Osteocyte (in vitro differentiated cells): ENCODE measurements around the gene ADAM17. TPM values are rescaled to one million over a fixed set of nuclear protein-coding genes. Genes with fewer than 3 reads are reported as not detected.
"Not testable (repeated sequence)": the region's sequence is repeated elsewhere in the genome, so short reads cannot be mapped to it uniquely, and the experiment has no call there.

ENCODE experiments used
- DNase-seq: peaks from one replicate; pipeline ENCODE4 v3.0.0; 2021; ENCODE audit warnings: mixed read lengths; ENCODE audit not compliant: unreplicated experiment; ENCODE audit errors: extremely low spot score
- H3K27ac Mint-ChIP-seq: one replicate; pipeline ENCODE4 v1.8.0; 2021; ENCODE audit warnings: mild to moderate bottlenecking, mixed read lengths; ENCODE audit not compliant: unreplicated experiment
- H3K27me3 Mint-ChIP-seq: one replicate; pipeline ENCODE4 v1.8.0; 2021; ENCODE audit warnings: mixed read lengths; ENCODE audit not compliant: unreplicated experiment
- H3K36me3 Mint-ChIP-seq: one replicate; pipeline ENCODE4 v1.8.0; 2021; ENCODE audit warnings: mixed read lengths; ENCODE audit not compliant: unreplicated experiment
- H3K4me1 Mint-ChIP-seq: one replicate; pipeline ENCODE4 v1.8.0; 2021; ENCODE audit warnings: mixed read lengths; ENCODE audit not compliant: unreplicated experiment
- H3K4me3 Mint-ChIP-seq: one replicate; pipeline ENCODE4 v1.8.0; 2021; ENCODE audit warnings: mild to moderate bottlenecking, moderate library complexity, mixed read lengths; ENCODE audit not compliant: unreplicated experiment
- H3K9me3 Mint-ChIP-seq: one replicate; pipeline ENCODE4 v1.8.0; 2021; ENCODE audit warnings: mixed read lengths; ENCODE audit not compliant: unreplicated experiment
- total RNA-seq: library from RNA; stranded (reverse); gene quantifications from 2 replicates; pipeline ENCODE4 v1.2.1, GENCODE V29; 2021
- TF ChIP-seq, protein P1 (sequence below): fragments of 200-600 bp; sonication (generic); IDR thresholded peaks from 2 replicates; pipeline ENCODE4 v1.5.0; 2021; ENCODE audit warnings: antibody characterized with exemption, mild to moderate bottlenecking, moderate library complexity

ADAM17 gene
- total RNA-seq, 1 donor from 2014 or later, result 36.4 TPM

DNA sequence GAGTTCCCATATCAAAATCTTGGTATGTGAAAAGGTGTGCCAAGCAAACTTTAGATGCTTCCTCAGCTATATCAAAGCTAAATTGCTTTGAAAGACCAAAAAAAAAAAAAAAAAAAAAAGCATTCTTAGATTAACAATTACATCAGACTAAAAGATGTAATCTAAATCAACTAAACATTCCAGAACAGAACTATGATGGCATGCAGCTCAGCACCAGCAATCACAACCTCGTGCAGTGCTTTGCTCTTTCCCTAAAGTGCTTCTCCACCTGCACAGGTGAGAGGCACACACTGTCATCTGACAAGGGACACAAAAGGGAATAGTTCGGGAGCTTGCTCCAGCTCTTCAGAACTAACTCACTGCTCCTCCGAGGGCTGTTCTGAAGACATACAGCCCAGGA lies 37.5 kb downstream of the ADAM17 start:
- DNase-seq, result no peak
- no peak overlapping the region for H3K27ac Mint-ChIP-seq
- TF ChIP-seq, protein P1, sequence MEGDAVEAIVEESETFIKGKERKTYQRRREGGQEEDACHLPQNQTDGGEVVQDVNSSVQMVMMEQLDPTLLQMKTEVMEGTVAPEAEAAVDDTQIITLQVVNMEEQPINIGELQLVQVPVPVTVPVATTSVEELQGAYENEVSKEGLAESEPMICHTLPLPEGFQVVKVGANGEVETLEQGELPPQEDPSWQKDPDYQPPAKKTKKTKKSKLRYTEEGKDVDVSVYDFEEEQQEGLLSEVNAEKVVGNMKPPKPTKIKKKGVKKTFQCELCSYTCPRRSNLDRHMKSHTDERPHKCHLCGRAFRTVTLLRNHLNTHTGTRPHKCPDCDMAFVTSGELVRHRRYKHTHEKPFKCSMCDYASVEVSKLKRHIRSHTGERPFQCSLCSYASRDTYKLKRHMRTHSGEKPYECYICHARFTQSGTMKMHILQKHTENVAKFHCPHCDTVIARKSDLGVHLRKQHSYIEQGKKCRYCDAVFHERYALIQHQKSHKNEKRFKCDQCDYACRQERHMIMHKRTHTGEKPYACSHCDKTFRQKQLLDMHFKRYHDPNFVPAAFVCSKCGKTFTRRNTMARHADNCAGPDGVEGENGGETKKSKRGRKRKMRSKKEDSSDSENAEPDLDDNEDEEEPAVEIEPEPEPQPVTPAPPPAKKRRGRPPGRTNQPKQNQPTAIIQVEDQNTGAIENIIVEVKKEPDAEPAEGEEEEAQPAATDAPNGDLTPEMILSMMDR, result no peak
- H3K27me3 Mint-ChIP-seq, result no peaks in the 10 kb centered on the region
- no peaks in the 10 kb centered on the region for H3K4me1 Mint-ChIP-seq
- no peaks in the 10 kb centered on the region for H3K9me3 Mint-ChIP-seq
- H3K4me3 Mint-ChIP-seq, result no peak overlapping the region
- H3K36me3 Mint-ChIP-seq, result peaks cover 39% of the 10 kb centered on the region

DNA sequence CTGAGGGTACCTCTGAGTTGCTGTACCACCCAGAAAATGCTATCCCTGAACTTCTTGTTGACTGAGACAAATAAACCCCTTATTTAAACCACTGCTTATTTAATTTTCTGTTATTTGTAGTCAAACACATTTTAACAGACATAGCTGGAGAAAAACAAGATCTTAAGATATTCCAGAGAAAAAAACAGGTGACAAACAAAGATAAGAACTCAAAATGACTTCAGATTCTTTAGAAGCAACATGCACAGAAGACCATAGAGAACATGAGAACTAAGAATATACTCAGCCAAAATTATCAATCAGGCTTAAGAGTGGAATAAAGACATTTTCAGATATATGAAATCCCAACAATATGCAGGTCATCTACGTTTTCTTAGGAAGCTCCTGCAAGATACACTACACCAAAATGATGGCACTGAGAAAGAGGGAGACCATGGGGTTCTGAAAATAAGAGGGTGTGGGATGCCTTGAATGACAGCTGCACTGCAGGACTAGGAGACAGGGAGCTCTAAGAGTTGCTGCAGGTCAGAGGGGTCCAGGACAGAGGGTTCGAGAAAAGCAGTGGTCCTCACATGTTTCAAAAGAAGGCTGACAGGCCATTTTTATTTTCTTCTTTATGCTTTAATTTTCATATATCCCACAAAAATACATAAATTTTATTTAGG lies 38.4 kb downstream of the ADAM17 start:
- H3K4me1 Mint-ChIP-seq, result no peaks in the 10 kb centered on the region

DNA sequence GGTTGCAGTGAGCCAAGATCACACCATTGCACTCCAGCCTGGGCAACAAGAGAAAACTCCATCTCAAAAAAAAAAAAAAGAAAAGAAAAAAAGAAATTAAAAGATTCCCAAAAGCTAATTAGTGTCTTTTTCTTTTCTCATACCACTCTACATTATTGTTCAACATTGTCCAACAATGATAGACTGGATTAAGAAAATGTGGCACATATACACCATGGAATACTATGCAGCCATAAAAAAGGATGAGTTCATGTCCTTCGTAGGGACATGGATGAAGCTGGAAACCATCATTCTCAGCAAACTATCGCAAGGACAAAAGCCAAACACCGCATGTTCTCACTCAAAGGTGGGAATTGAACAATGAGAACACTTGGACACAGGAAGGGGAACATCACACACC lies 41.7 kb downstream of the ADAM17 start:
- not testable (repeated sequence) for H3K27me3 Mint-ChIP-seq

More for the DNA sequence above, 38.4 kb downstream of the ADAM17 start:
- TF ChIP-seq, protein P1, result no peak
- H3K9me3 Mint-ChIP-seq, result no peaks in the 10 kb centered on the region
- no peak overlapping the region for H3K4me3 Mint-ChIP-seq
- peaks cover 40% of the 10 kb centered on the region for H3K36me3 Mint-ChIP-seq
- no peaks in the 10 kb centered on the region for H3K27me3 Mint-ChIP-seq
- no peak for DNase-seq
- no peak overlapping the region for H3K27ac Mint-ChIP-seq

DNA sequence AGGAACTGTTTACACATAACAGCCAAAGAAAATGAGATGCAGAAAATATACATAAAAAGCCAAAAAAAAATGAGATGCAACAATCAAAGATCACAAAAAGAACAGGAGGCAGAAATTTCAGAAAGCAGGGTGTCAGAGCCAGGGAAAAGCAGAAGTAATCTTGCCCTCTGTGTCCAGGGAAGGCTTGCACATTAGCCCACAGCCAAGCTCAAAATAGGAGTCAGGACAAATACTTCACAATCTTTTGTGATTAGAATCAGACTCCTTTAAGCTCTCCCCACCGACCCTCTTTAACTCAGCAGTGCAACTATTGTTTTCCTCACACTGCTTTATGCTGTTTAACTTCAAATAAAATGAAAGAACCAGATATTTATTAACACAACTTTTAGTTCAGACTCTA lies 46.7 kb downstream of the ADAM17 start:
- no peak for DNase-seq
- Mint-ChIP-seq H3K4me1 (no peaks in the 10 kb centered on the region), H3K4me3 (no peak overlapping the region), H3K27ac (no peak overlapping the region), H3K36me3 (peaks cover 39% of the 10 kb centered on the region), H3K9me3 (no peaks in the 10 kb centered on the region), H3K27me3 (no peaks in the 10 kb centered on the region)
- TF ChIP-seq, protein P1, result no peak

More for the DNA sequence above, 41.7 kb downstream of the ADAM17 start:
- not testable (repeated sequence) for H3K4me1 Mint-ChIP-seq, DNase-seq, H3K4me3 Mint-ChIP-seq, H3K27ac Mint-ChIP-seq, H3K9me3 Mint-ChIP-seq
- peaks cover 31% of the 10 kb centered on the region for H3K36me3 Mint-ChIP-seq

DNA sequence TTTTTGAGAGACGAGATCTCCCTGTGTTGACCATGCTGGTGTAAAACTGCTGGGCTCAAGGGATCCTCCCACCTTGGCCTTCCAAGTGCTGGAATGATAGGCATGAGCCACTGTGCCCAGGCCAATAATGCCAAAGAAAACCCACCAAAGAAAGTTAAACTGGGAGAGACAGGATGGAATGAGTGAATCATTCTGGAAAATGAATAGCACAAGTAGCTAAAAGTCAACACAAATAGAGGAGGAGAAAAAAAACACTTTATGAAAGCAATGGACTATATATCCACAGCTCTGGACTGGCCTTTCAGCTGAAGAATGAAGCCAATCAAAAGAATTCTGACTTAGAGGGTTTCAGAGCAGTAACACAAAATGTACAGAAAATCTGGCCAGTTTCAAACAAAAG lies 57.4 kb downstream of the ADAM17 start:
- Mint-ChIP-seq H3K27ac (peak overlapping the region; percentile 68), H3K36me3 (peaks cover 51% of the 10 kb centered on the region), H3K9me3 (no peaks in the 10 kb centered on the region), H3K4me3 (no peak overlapping the region), H3K4me1 (peaks cover 13% of the 10 kb centered on the region), H3K27me3 (no peaks in the 10 kb centered on the region)
- TF ChIP-seq, protein P1, result no peak
- no peak for DNase-seq
